HG03342 (cell line): Measurements from ENCODE around the gene CEBPA.

Source experiments
- ATAC-seq: cut with Tn5 transposase; IDR thresholded peaks from one replicate; pipeline ENCODE4 v1.9.1; 2021; ENCODE audit warnings: mild to moderate bottlenecking, moderate library complexity; ENCODE audit not compliant: unreplicated experiment

The CEBPA gene

DNA sequence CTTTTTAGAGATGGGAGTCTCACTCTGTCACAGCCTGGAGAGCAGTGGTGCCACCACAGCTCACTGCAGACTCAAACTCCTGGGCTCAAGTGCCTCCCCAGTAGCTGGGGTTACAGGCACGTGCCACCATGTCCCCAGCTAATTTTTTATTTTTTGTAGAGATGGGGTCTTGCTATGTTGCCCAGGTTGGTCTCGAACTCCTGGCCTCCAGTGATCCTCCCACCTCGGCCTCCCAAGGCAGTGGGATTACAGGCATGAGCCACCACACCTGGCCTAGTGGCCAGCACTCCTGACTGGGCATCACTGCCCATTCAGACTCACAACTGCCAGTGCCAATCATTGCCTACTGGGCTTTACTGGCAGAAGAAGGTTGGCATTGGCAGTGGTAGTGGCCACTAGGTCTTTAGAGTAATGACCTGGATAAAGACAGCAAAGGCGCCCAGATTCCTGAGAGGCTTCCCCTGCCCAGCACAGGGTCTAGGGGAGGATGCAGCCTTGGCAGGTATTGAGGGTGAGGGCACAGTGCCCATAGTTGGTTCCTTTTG lies 49.8 kb downstream of the CEBPA start:
- no peak for ATAC-seq

DNA sequence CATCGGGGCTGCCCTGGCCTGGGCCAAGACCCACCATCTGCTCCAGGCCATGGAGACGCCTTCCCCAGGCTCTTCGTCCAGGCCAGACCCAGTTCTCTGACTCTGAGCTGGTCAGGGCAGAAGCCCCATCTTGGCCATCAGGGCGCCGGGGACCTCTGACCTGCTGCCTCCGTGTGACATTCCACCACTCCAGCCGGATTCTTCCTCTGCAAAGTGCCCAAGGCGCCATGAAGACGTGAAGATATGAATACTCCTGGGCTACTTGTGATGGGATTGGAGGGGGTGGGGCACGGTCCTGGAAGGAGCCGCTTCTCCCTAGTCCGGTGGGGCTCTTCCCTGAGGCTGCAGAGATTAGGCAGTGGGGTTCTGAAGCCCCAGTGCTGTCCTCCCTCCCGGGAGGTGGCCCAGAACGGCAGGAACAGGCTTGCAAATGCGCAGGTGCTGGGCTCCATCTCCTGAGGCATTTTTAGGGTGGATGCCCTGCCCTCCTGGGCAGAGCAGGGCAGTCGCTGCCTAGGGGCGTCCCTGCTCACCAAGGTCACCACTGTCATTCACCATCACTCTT lies 50.7 kb downstream of the CEBPA start:
- ATAC-seq = no peak

DNA sequence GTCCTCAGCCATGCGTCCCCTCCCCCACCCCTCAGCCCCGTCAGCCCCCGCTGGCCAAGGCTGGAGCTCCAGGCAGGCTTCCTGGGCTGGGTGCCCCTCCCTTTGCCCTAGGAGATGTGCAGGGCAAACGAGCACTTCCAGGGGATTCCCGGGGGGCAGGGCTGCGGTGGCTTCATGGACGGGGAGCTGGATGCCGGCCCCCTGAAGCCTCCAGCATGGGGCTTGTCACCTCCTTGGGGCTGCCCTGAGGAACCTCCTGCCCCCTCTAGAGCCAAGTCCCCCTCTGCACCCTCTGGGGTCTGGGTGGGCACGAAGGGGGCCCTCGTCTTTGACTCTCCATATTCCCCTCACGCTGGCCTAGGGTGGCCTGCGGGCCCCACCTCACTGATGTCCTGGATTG lies 51.3 kb downstream of the CEBPA start:
- ATAC-seq = no peak

DNA sequence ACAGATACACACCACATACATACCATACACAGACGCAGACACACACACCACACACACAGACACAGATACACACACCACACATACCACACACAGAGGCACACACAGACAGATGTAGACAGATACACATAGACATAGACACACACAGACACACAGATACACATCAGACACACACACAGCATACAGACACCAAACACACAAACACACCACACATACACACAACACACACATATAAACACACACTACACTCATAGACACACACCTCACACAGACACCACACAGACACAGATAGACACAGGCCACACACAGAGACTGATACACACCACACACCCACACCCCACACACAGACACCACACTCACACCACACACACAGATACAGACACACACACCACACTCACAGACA lies 51.8 kb downstream of the CEBPA start:
- no peak for ATAC-seq
